Upper lobe of left lung (tissue), 6 donors: Measurements from ENCODE around the gene SEC23IP. TPM values are rescaled to one million over a fixed set of nuclear protein-coding genes. Genes with fewer than 3 reads are reported as not detected.
A peak's percentile ranks its signal among the peaks of the same experiment; 100 is the strongest.
"Not testable (repeated sequence)": the region's sequence is repeated elsewhere in the genome, so short reads cannot be mapped to it uniquely, and the experiment has no call there.

ENCODE experiments used
- ATAC-seq, 2 donors: fragments of 200-7000 bp; cut with Tn5 transposase; one replicate each; pipeline ENCODE4 v1.9.1; 2022; ENCODE audit warnings: mild to moderate bottlenecking in 2 of 2, moderate library complexity in 2 of 2; ENCODE audit not compliant: low FRiP score in 2 of 2
- DNase-seq, 2 donors: peaks; one replicate each; pipeline ENCODE4 v3.0.0-alpha.2; 2019 to 2020
- H3K27ac ChIP-seq, 4 donors: fragments of 200-600 bp; sonication (generic); one replicate each; pipeline ENCODE4 v1.5.1; 2016 to 2019
- H3K27me3 ChIP-seq, 4 donors: fragments of 200-600 bp; sonication (generic); one replicate each; pipeline ENCODE4 v1.5.1; 2017 to 2019
- H3K36me3 ChIP-seq, 4 donors: fragments of 200-600 bp; sonication (generic); one replicate each; pipeline ENCODE4 v1.5.1; 2016 to 2019
- H3K4me1 ChIP-seq, 4 donors: fragments of 200-600 bp; sonication (generic); one replicate each; pipeline ENCODE4 v1.5.1; 2018 to 2019
- H3K4me3 ChIP-seq, 4 donors: fragments of 200-600 bp; sonication (generic); one replicate each; pipeline ENCODE4 v1.5.1; 2017 to 2019; ENCODE audit warnings: mild to moderate bottlenecking in 2 of 4, moderate library complexity in 1 of 4
- H3K9me3 ChIP-seq, 4 donors: fragments of 200-600 bp; sonication (generic); one replicate each; pipeline ENCODE4 v1.5.1; 2018 to 2019
- CTCF ChIP-seq, 6 experiments: fragments of 450-650 bp in 4 of 6; fragments of 200-600 bp in 2 of 6; sonication (generic) in 2 of 6; IDR thresholded peaks; one replicate each; pipeline ENCODE4 v1.5.1; 2016 to 2019; ENCODE audit warnings: antibody characterized with exemption in 6 of 6
- EP300 ChIP-seq, 4 donors: sonication (generic); formaldehyde crosslinking; IDR thresholded peaks; one replicate each; pipeline ENCODE4 v1.5.1; 2017; ENCODE audit warnings: antibody characterized with exemption in 4 of 4, control low read depth in 2 of 4
- POLR2A ChIP-seq, 4 donors: fragments of 450-650 bp; IDR thresholded peaks; one replicate each; pipeline ENCODE4 v1.5.1; 2016 to 2017; ENCODE audit warnings: antibody characterized with exemption in 4 of 4, mild to moderate bottlenecking in 2 of 4
- POLR2AphosphoS5 ChIP-seq, 2 donors: sonication (generic); formaldehyde crosslinking; IDR thresholded peaks; one replicate each; pipeline ENCODE4 v1.5.1; 2017; ENCODE audit warnings: antibody characterized with exemption in 2 of 2
- WGBS, 2 donors: methylation state at CpG; one replicate each; pipeline ENCODE4 v1.1.5; 2017 to 2018; 5-methylcytosine and 5-hydroxymethylcytosine counted together
- total RNA-seq, 6 donors: library from RNA; depleted of rRNA in 4 of 6; stranded (reverse); fragments of >200 nt in 4 of 6; gene quantifications; one replicate each; pipeline versions ENCODE4 v1.1.0 to v1.2.1, GENCODE V29; 2016 to 2021
- donor health status: DM: no; HTN: no; CAD: no; lungs with moderate emphysema.
- donor health status: DM: no; HTN: yes; CAD: no; lungs with severe emphysema.

The SEC23IP gene
- total RNA-seq, 6 donors from 2014 or later, result 13.4 to 60.8 (median 40.4) TPM

- Histone ChIP-seq H3K9me3 (no peaks in the 10 kb centered on the region), H3K36me3 (no peaks in the 10 kb centered on the region), H3K27ac (no peak overlapping the region), H3K27me3 (no peaks in the 10 kb centered on the region), H3K4me1 (peaks cover 3 to 6% (median 4%) of the 10 kb centered on the region in 4 donors), H3K4me3 (no peak overlapping the region)
- no peak for TF ChIP-seq CTCF (IDR thresholded peaks at IDR 0.05)
- no peak for TF ChIP-seq POLR2A (IDR thresholded peaks at IDR 0.05)
- TF ChIP-seq POLR2AphosphoS5 (IDR thresholded peaks at IDR 0.05), result no peak
- TF ChIP-seq EP300 (IDR thresholded peaks at IDR 0.05), result no peak
- 75 to 76% methylated on average over 2 of the region's 2 CpGs for WGBS, 2 donors
- ATAC-seq (no peak), DNase-seq (no peak)
These were observed 14.0 kb upstream of the SEC23IP start for GRCh38 chr10:119878524-119878923.

- H3K4me1 ChIP-seq, H3K4me3 ChIP-seq, H3K27ac ChIP-seq, H3K36me3 ChIP-seq, DNase-seq, H3K9me3 ChIP-seq, ATAC-seq, H3K27me3 ChIP-seq: not testable (repeated sequence)
- 78 to 79% methylated on average over 10 to 11 of the region's 11 CpGs for WGBS, 2 donors
These were observed 8.5 kb upstream of the SEC23IP start for GRCh38 chr10:119883901-119884611.

GRCh38 chr10:119886070-119886469 lies 6.5 kb upstream of the SEC23IP start:
- not testable (repeated sequence) for H3K9me3 ChIP-seq, ATAC-seq, H3K27ac ChIP-seq, H3K4me3 ChIP-seq, DNase-seq, H3K36me3 ChIP-seq, H3K27me3 ChIP-seq, H3K4me1 ChIP-seq
- WGBS, 2 donors, result 73 to 77% methylated on average over 6 of the region's 6 CpGs

GRCh38 chr10:119888715-119889114 lies 3.8 kb upstream of the SEC23IP start:
- WGBS, 2 donors, result 43 to 65% methylated on average over 3 of the region's 3 CpGs
- H3K36me3 ChIP-seq, DNase-seq, H3K27ac ChIP-seq, ATAC-seq, H3K27me3 ChIP-seq, H3K9me3 ChIP-seq, H3K4me3 ChIP-seq: not testable (repeated sequence)
- H3K4me1 ChIP-seq, result peaks cover 5 to 15% (median 14%) of the 10 kb centered on the region in 4 donors

- not testable (repeated sequence) for H3K27ac ChIP-seq, ATAC-seq, H3K36me3 ChIP-seq, H3K27me3 ChIP-seq, H3K9me3 ChIP-seq, H3K4me3 ChIP-seq, DNase-seq
- peaks cover 10 to 20% (median 19%) of the 10 kb centered on the region in 4 donors for H3K4me1 ChIP-seq
- WGBS, 2 donors, result 30 to 59% methylated on average over 3 of the region's 3 CpGs
These were observed 3.3 kb upstream of the SEC23IP start for GRCh38 chr10:119889201-119889600.

- not testable (repeated sequence) for ATAC-seq, H3K27me3 ChIP-seq
- WGBS, 2 donors, result 70 to 93% methylated on average over 4 of the region's 4 CpGs
These were observed 2.2 kb upstream of the SEC23IP start for GRCh38 chr10:119890307-119890706.

GRCh38 chr10:119891849-119892187 lies 712 bp upstream of the SEC23IP start:
- H3K4me1 ChIP-seq, result peaks cover 30 to 46% (median 43%) of the 10 kb centered on the region in 4 donors
- H3K9me3 ChIP-seq, H3K27me3 ChIP-seq, H3K36me3 ChIP-seq, DNase-seq: not testable (repeated sequence)
- 70 to 72% methylated on average over 14 of the region's 14 CpGs for WGBS, 2 donors
- H3K4me3 ChIP-seq, result peak overlapping the region; percentile 67 to 97 (median 78)
- ATAC-seq, result peak in 1 of 2 donors; percentile 1
- H3K27ac ChIP-seq, result peak overlapping the region; percentile 87 to 94 (median 88)

More at GRCh38 chr10:119890307-119890706, 2.2 kb upstream of the SEC23IP start:
- not testable (repeated sequence) for H3K4me3 ChIP-seq, DNase-seq, H3K27ac ChIP-seq, H3K9me3 ChIP-seq, H3K36me3 ChIP-seq
- peaks cover 16 to 31% (median 28%) of the 10 kb centered on the region in 4 donors for H3K4me1 ChIP-seq

GRCh38 chr10:119893074-119893473 lies 544 bp downstream of the SEC23IP start:
- DNase-seq (no peak), ATAC-seq (no peak)
- TF ChIP-seq POLR2AphosphoS5 (IDR thresholded peaks at IDR 0.05) (no peak), CTCF (IDR thresholded peaks at IDR 0.05) (no peak), EP300 (IDR thresholded peaks at IDR 0.05) (no peak), POLR2A (IDR thresholded peaks at IDR 0.05) (no peak)
- Histone ChIP-seq H3K27ac (peak overlapping the region; percentile 87 to 94 (median 88)), H3K36me3 (no peaks in the 10 kb centered on the region), H3K27me3 (no peaks in the 10 kb centered on the region), H3K9me3 (no peaks in the 10 kb centered on the region), H3K4me3 (peak overlapping the region; percentile 67 to 97 (median 78)), H3K4me1 (peaks cover 39 to 56% (median 52%) of the 10 kb centered on the region in 4 donors)
- WGBS, 2 donors, result 4 to 9% methylated on average over 9 of the region's 9 CpGs
